ENCODE measurements around the gene ADGRD1. TPM values are rescaled to one million over a fixed set of nuclear protein-coding genes. Genes with fewer than 3 reads are reported as not detected.
A peak's percentile ranks its signal among the peaks of the same experiment; 100 is the strongest.

The ADGRD1 gene
- total RNA-seq, 1 donor from 2014 or later = 0.47 TPM

DNA sequence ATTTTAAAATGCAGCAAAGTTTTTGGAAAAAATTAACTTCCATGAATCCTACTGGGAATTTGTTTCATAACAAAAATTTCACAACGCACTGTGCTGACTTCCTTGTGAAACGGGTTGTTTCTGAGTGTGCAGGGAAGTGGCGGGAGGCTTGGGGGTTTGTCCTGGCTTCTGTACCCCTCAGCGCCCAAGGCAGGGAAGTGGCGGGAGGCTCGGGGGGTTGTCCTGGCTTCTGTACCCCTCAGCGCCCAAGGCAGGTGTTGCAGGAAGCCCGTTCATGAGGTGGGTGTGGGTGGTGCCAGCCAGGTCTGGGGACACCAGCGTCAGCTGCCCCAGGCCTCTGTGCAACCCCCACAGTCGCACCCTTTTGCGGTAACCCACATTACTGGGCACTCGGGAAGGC, 25.1 kb downstream of the ADGRD1 start:
- H3K27ac Mint-ChIP-seq = no peak overlapping the region
- H3K9me3 Mint-ChIP-seq = no peaks in the 10 kb centered on the region
- H3K4me3 Mint-ChIP-seq = no peak overlapping the region

DNA sequence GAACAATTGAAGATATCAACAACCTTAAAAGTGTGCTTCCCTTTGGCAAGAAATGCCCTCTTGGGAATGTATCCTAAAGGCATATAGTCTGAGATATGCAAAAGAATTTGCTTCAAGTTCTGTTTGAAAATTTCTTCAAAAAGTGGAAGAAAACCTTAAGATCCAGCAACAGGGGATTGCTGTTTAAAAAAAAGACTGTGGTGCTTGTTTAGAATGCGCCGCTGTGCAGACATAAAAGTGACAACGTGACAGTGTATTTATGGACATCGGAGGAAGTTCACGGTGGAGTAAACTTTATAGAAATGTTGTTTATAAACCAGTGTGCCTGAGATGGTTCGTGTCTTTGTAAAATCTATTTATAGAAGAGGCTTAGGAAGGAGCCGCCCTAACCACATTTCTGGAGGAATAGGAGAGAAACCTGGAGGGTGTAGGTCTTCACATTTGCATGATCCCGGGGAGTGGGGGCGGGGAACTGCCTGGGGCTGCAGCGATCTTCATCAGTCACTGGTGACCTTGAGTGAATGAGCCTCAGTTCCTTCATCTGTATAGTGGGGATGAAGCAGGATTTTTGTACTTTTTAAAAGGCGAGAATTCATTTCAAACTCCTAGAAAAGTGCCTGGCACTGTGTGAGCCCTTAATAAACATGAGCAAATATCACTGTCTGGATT, 27.5 kb downstream of the ADGRD1 start:
- POLR2A ChIA-PET = interaction anchor here (0.7 kb wide), 1 partner anchor 947 kb away, joined by 3 read pairs; no protein-coding TSS in a partner anchor
- H3K9me3 Mint-ChIP-seq = no peaks in the 10 kb centered on the region
- peak overlapping the region; percentile 51 for H3K4me3 Mint-ChIP-seq
- DNase-seq = no peak
- H3K27ac Mint-ChIP-seq = peak overlapping the region; percentile 89
- TF ChIP-seq, protein P1, sequence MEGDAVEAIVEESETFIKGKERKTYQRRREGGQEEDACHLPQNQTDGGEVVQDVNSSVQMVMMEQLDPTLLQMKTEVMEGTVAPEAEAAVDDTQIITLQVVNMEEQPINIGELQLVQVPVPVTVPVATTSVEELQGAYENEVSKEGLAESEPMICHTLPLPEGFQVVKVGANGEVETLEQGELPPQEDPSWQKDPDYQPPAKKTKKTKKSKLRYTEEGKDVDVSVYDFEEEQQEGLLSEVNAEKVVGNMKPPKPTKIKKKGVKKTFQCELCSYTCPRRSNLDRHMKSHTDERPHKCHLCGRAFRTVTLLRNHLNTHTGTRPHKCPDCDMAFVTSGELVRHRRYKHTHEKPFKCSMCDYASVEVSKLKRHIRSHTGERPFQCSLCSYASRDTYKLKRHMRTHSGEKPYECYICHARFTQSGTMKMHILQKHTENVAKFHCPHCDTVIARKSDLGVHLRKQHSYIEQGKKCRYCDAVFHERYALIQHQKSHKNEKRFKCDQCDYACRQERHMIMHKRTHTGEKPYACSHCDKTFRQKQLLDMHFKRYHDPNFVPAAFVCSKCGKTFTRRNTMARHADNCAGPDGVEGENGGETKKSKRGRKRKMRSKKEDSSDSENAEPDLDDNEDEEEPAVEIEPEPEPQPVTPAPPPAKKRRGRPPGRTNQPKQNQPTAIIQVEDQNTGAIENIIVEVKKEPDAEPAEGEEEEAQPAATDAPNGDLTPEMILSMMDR (IDR thresholded peaks at IDR 0.05) = no peak
- H3K36me3 Mint-ChIP-seq (ENCODE audit: low read depth) = no peaks in the 10 kb centered on the region
- intact Hi-C loops (cut with micrococcal nuclease) = loop anchor here (2.0 to 5.0 kb wide), 3 partner anchors 22 to 111 kb away; partner anchors contain the start of gene RAN
- peaks cover 49% of the 10 kb centered on the region for H3K4me1 Mint-ChIP-seq
- H3K27me3 Mint-ChIP-seq = no peaks in the 10 kb centered on the region
- CTCF ChIA-PET = interaction anchor here (1.6 kb wide), 1 partner anchor 123 kb away, joined by 6 read pairs; no protein-coding TSS in a partner anchor
- no peak for ATAC-seq (ENCODE audit: low read depth)

More for the DNA sequence above, 25.1 kb downstream of the ADGRD1 start:
- ChIA-PET POLR2A (no interaction called here), CTCF (no interaction called here)
- Mint-ChIP-seq H3K27me3 (no peaks in the 10 kb centered on the region), H3K36me3 (ENCODE audit: low read depth) (no peaks in the 10 kb centered on the region), H3K4me1 (peaks cover 49% of the 10 kb centered on the region)
- ATAC-seq (ENCODE audit: low read depth) (no peak), DNase-seq (no peak)
- intact Hi-C loops (cut with micrococcal nuclease) = no loop called here
- TF ChIP-seq, protein P1 (IDR thresholded peaks at IDR 0.05) = no peak

DNA sequence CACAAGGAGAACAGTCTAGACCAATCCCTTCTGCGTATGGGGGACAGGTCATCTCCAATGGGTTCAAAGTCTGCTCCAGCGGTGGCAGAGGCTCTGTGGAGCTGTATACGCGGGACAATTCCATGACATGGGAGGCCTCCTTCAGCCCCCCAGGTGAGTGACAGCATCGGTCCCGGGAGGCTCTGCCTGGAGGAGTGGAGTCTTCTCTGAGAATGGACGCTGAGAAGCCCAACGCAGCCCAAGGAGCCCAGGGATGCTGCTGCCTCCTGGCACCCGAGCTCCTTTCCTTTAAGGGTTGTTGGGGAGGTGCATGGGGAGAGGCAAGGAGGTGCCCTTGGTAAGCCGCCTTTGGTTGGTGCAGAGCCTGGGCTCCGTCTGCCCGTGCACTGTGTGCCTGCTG, 28.2 kb downstream of the ADGRD1 start:
- Mint-ChIP-seq H3K4me1 (peaks cover 49% of the 10 kb centered on the region), H3K9me3 (no peaks in the 10 kb centered on the region), H3K36me3 (ENCODE audit: low read depth) (no peaks in the 10 kb centered on the region), H3K27me3 (no peaks in the 10 kb centered on the region), H3K27ac (peak overlapping the region; percentile 89), H3K4me3 (peak overlapping the region; percentile 8)
- intact Hi-C loops (cut with micrococcal nuclease) = loop anchor here (2.0 to 5.0 kb wide), 3 partner anchors 21 to 110 kb away; partner anchors contain the start of gene RAN
- ChIA-PET POLR2A (no interaction called here), CTCF (no interaction called here)
- DNase-seq (no peak), ATAC-seq (ENCODE audit: low read depth) (no peak)
- TF ChIP-seq, protein P1 (IDR thresholded peaks at IDR 0.05) = no peak

DNA sequence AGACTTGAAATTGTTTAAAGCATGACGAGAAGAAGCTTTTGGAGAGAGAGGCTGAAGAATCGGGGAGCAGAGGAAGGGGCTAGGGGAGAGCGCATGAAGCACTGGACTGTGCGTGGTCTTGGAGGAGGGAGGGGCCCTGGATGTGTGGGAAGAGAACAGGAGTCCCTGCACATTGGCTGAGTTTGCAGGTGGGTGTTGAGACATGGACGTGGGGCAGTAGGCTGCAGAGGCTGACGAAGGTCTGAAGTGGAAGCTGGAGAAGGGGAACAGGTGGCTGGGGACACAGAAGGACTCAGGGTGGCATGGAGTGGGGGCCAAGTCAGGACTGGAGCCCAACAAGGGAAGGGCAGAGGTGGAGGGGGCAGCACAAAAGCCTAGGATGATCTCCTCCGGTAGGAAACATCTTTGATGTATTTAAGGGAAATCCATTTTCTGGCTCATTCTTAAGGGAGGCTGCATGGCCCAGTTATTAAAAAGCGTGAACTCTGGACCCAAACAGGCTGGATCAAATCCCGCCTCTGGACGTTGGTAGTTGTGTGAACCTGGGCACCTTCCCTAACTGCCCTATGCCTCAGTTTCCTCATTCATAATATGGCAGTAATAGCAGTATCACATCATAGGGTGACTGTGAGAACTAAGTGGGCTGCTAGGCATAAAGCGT, 29.0 kb downstream of the ADGRD1 start:
- Mint-ChIP-seq H3K36me3 (ENCODE audit: low read depth) (no peaks in the 10 kb centered on the region), H3K9me3 (no peaks in the 10 kb centered on the region), H3K27ac (peak overlapping the region; percentile 50), H3K27me3 (peaks cover 7% of the 10 kb centered on the region), H3K4me1 (peaks cover 49% of the 10 kb centered on the region), H3K4me3 (no peak overlapping the region)
- DNase-seq = no peak
- CTCF ChIA-PET = no interaction called here
- TF ChIP-seq, protein P1 (IDR thresholded peaks at IDR 0.05) = no peak
- no peak for ATAC-seq (ENCODE audit: low read depth)
- intact Hi-C loops (cut with micrococcal nuclease) = loop anchor here (5.0 kb wide), 2 partner anchors 110 kb away; partner anchors contain the start of gene RAN
- POLR2A ChIA-PET = interaction anchor here (0.5 kb wide), 1 partner anchor 98 kb away, joined by 7 read pairs; no protein-coding TSS in a partner anchor

DNA sequence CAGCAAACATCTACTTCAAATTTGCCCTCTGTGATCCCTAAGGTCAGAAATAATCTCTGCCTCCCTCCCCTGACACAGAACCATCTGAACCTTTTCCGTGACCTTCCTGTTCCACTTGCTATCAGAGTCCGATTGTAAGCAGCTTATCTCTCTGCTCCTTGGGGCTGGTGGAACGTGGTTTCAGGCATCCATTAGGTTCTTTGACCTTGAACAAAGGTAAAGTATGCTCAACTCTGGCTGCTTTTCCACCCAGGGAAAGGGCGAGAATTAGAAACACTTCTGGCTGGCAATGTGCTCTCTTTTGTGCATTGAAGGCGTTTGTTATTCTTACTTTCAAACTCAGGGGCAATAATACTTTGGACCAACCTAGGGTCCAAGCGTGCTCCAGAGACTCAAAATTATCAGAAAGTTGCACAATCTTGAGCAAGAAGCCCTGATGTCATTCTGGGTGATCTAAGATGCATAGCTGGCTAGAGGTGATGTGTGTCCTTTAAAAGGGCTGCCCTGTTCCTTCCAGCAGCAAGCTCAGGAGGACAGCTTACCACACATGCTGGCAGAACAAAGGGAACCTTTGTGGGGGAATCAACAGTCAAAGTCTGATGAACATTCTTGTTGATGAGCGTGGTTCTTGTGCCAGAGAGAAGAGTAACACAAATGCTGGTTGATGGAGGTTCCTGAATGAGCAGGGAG, 29.8 kb downstream of the ADGRD1 start:
- Mint-ChIP-seq H3K4me1 (peaks cover 47% of the 10 kb centered on the region), H3K27me3 (peaks cover 10% of the 10 kb centered on the region), H3K27ac (no peak overlapping the region), H3K4me3 (no peak overlapping the region), H3K9me3 (no peaks in the 10 kb centered on the region), H3K36me3 (ENCODE audit: low read depth) (no peaks in the 10 kb centered on the region)
- CTCF ChIA-PET = no interaction called here
- ATAC-seq (ENCODE audit: low read depth) (no peak), DNase-seq (no peak)
- intact Hi-C loops (cut with micrococcal nuclease) = loop anchor here (5.0 kb wide), 2 partner anchors 109 to 111 kb away; partner anchors contain the start of gene RAN
- POLR2A ChIA-PET = no interaction called here
- TF ChIP-seq, protein P1 (IDR thresholded peaks at IDR 0.05) = no peak

All from activated B cell treated with CpG ODN at 0.5 μM for 24 hours (primary cell).